B cell (primary cell): ENCODE results near the gene ARL14. TPM values are rescaled to one million over a fixed set of nuclear protein-coding genes. Genes with fewer than 3 reads are reported as not detected.

Source experiments
- ATAC-seq: fragments of 200-7000 bp; cut with Tn5 transposase; one replicate; pipeline ENCODE4 v1.10.0; 2021; ENCODE audit warnings: low read depth, mild to moderate bottlenecking, moderate number of reproducible peaks, moderate library complexity
- CTCF ChIA-PET: fragments of 350-600 bp; sonication (Branson Sonifier 250); formaldehyde crosslinking; loops from one replicate; lab custom pipeline; 2021; ENCODE audit warnings: antibody characterized with exemption, inconsistent platforms; lab: Charles Lee
- POLR2A ChIA-PET: fragments of 350-600 bp; sonication (Branson Sonifier 250); formaldehyde crosslinking; loops from one replicate; lab custom pipeline; 2021; ENCODE audit warnings: antibody characterized with exemption; lab: Charles Lee
- DNase-seq: peaks from one replicate; pipeline ENCODE4 v3.0.0; 2013
- H2AFZ ChIP-seq: 2 replicates; pipeline ENCODE4 v1.6.1; 2012; ENCODE audit warnings: mild to moderate bottlenecking, low read depth, low read length; ENCODE audit not compliant: insufficient read depth, poor library complexity, severe bottlenecking
- H3K27ac ChIP-seq, 2 donors: 1 replicate in 1 of 2; 2 replicates in 1 of 2; pipeline ENCODE4 v1.5.1; 2012 to 2013; ENCODE audit warnings: low read length in 2 of 2, mild to moderate bottlenecking in 2 of 2, moderate library complexity in 1 of 2
- H3K27me3 ChIP-seq, 4 experiments: fragments of 200-600 bp in 1 of 4; sonication (generic) in 1 of 4; replicated peaks in 1 of 4; 1 replicate in 2 of 4; 2 replicates in 2 of 4; pipeline versions ENCODE4 v1.6.1 to v1.7.0; 2013 to 2016; ENCODE audit warnings: low read length in 3 of 4, mild to moderate bottlenecking in 2 of 4, mixed read lengths in 1 of 4, moderate library complexity in 1 of 4; ENCODE audit not compliant: insufficient read depth in 4 of 4, control insufficient read depth in 3 of 4; ENCODE audit errors: control extremely low read depth in 1 of 4
- H3K36me3 ChIP-seq, 2 experiments: replicated peaks in 1 of 2; 1 replicate in 1 of 2; 2 replicates in 1 of 2; pipeline versions ENCODE4 v1.6.1 to v1.7.1; 2013; ENCODE audit warnings: low read length in 1 of 2; ENCODE audit not compliant: insufficient read depth in 2 of 2, control insufficient read depth in 1 of 2; ENCODE audit errors: control extremely low read depth in 1 of 2, extremely low read depth in 1 of 2
- H3K4me1 ChIP-seq, 2 donors: fragments of 200-600 bp in 1 of 2; sonication (generic) in 1 of 2; 1 replicate in 1 of 2; 2 replicates in 1 of 2; pipeline versions ENCODE4 v1.5.1 to v1.6.1; 2013 to 2017; ENCODE audit warnings: low read length in 2 of 2; ENCODE audit not compliant: control insufficient read depth in 2 of 2, insufficient read depth in 2 of 2
- H3K4me2 ChIP-seq: replicated peaks from 2 replicates; pipeline ENCODE3; 2012; ENCODE audit warnings: mild to moderate bottlenecking, low read depth, low read length; ENCODE audit not compliant: poor library complexity, severe bottlenecking
- H3K4me3 ChIP-seq, 5 experiments: fragments of 200-600 bp in 1 of 5; sonication (generic) in 1 of 5; 1 replicate in 3 of 5; 2 replicates in 2 of 5; pipeline versions ENCODE4 v1.5.1 to v1.7.0; 2011 to 2016; ENCODE audit warnings: low read length in 4 of 5, mild to moderate bottlenecking in 4 of 5, low read depth in 2 of 5, control low read depth in 1 of 5, moderate library complexity in 1 of 5; ENCODE audit not compliant: insufficient read depth in 1 of 5; ENCODE audit errors: control extremely low read depth in 1 of 5, extremely low read depth in 1 of 5
- H3K79me2 ChIP-seq: fragments of 200-600 bp; sonication (generic); one replicate; pipeline ENCODE4 v1.6.0; 2016; ENCODE audit warnings: low read length; ENCODE audit not compliant: control insufficient read depth, insufficient read depth
- H3K9ac ChIP-seq: fragments of 200-600 bp; sonication (generic); 2 replicates; pipeline ENCODE4 v1.6.1; 2017; ENCODE audit warnings: mild to moderate bottlenecking, low read length, moderate library complexity
- H3K9me3 ChIP-seq, 3 donors: one replicate each; pipeline versions ENCODE4 v1.6.1 to v1.7.1; 2013; ENCODE audit warnings: low read length in 2 of 3; ENCODE audit not compliant: control insufficient read depth in 2 of 3, insufficient read depth in 1 of 3; ENCODE audit errors: control extremely low read depth in 1 of 3
- H4K20me1 ChIP-seq: 2 replicates; pipeline ENCODE4 v1.6.0; 2012; ENCODE audit warnings: mild to moderate bottlenecking, low read length; ENCODE audit not compliant: insufficient read depth, control insufficient read depth, poor library complexity, severe bottlenecking
- H3K27ac Mint-ChIP-seq: one replicate; pipeline ENCODE4 v1.8.0; 2021; ENCODE audit warnings: mixed read lengths
- H3K27me3 Mint-ChIP-seq: one replicate; pipeline ENCODE4 v1.8.0; 2021; ENCODE audit warnings: mixed read lengths
- H3K4me1 Mint-ChIP-seq: one replicate; pipeline ENCODE4 v1.8.0; 2021; ENCODE audit warnings: mixed read lengths
- H3K4me3 Mint-ChIP-seq: one replicate; pipeline ENCODE4 v1.8.0; 2021; ENCODE audit warnings: mixed read lengths
- H3K9me3 Mint-ChIP-seq: one replicate; pipeline ENCODE4 v1.8.0; 2022; ENCODE audit warnings: mixed read lengths; ENCODE audit not compliant: insufficient read depth
- CTCF ChIP-seq: fragments of 200-600 bp; IDR thresholded peaks from one replicate; pipeline ENCODE4 v1.8.0; 2022; ENCODE audit warnings: antibody characterized with exemption, mild to moderate bottlenecking
- EZH2 ChIP-seq: IDR thresholded peaks from 2 replicates; pipeline ENCODE4 v1.6.1; 2012; ENCODE audit warnings: borderline replicate concordance, low read depth, mild to moderate bottlenecking, moderate library complexity, low read length; ENCODE audit not compliant: insufficient read depth, poor library complexity, severe bottlenecking
- WGBS: methylation state at CpG from one replicate; pipeline ENCODE4 v1.1.5; 2013; ENCODE audit warnings: missing lambda C conversion rate; ENCODE audit not compliant: insufficient coverage; 5-methylcytosine and 5-hydroxymethylcytosine counted together
- intact Hi-C: fragments of 100-400 bp; cut with micrococcal nuclease; formaldehyde crosslinking; loops from one replicate; pipeline ENCODE4 v1.10.0; 2022
- polyA plus RNA-seq: library from polyadenylated mRNA; depleted of rRNA; stranded (reverse); fragments of >200 nt; gene quantifications from 2 replicates; pipeline ENCODE4 v1.2.3, GENCODE V29; 2012
- total RNA-seq, 2 donors: library from RNA; stranded (reverse); fragments of 120-200 nt in 1 of 2; gene quantifications; 1 replicate in 1 of 2; 2 replicates in 1 of 2; pipeline versions ENCODE4 v1.2.3 to v1.2.4, GENCODE V29; 2013 to 2022

ARL14 gene
- total and polyA plus RNA-seq, 2 donors (not counting 1 experiment from before 2014, with no cell fraction given) = 0.43 to 0.89 TPM

GRCh38 chr3:160691962-160692361, 15.0 kb downstream of the ARL14 start:
- no peak for ATAC-seq
- Histone ChIP-seq H3K4me3 (no peak overlapping the region), H3K9ac (no peak overlapping the region), H3K27me3 (no peaks in the 10 kb centered on the region), H2AFZ (no peak overlapping the region), H3K79me2 (no peaks in the 10 kb centered on the region), H3K36me3 (no peaks in the 10 kb centered on the region), H3K4me1 (no peaks in the 10 kb centered on the region), H3K9me3 (no peaks in the 10 kb centered on the region), H3K27ac (no peak overlapping the region), H4K20me1 (no peaks in the 10 kb centered on the region), H3K4me2 (no peak overlapping the region)
- no CpG with 5 or more reads among the region's 4 CpGs for WGBS
- no peak for TF ChIP-seq CTCF
- H3K4me1 Mint-ChIP-seq = no peaks in the 10 kb centered on the region
- ChIA-PET POLR2A (no interaction called here), CTCF (no interaction called here)
- no peak overlapping the region for H3K27ac Mint-ChIP-seq
- H3K9me3 Mint-ChIP-seq = no peaks in the 10 kb centered on the region
- no peaks in the 10 kb centered on the region for H3K27me3 Mint-ChIP-seq
- intact Hi-C loops = no loop called here
- DNase-seq = no peak
- no peak overlapping the region for H3K4me3 Mint-ChIP-seq

GRCh38 chr3:160693191-160693590, 16.2 kb downstream of the ARL14 start:
- ATAC-seq (no peak), DNase-seq (no peak)
- H3K27me3 ChIP-seq = no peaks in the 10 kb centered on the region
- CTCF ChIA-PET = interaction anchor here (1.3 kb wide), 1 partner anchor 40 kb away, joined by 3 read pairs; no protein-coding TSS in a partner anchor
- TF ChIP-seq EZH2 (no peak), CTCF (no peak)
- POLR2A ChIA-PET = no interaction called here
- H3K9ac ChIP-seq = no peak overlapping the region
- H3K27me3 Mint-ChIP-seq = no peaks in the 10 kb centered on the region
- no peak overlapping the region for H3K27ac Mint-ChIP-seq
- no peaks in the 10 kb centered on the region for H3K4me1 ChIP-seq
- H3K4me3 Mint-ChIP-seq = no peak overlapping the region
- no peak overlapping the region for H3K27ac ChIP-seq
- intact Hi-C loops = no loop called here
- H3K9me3 Mint-ChIP-seq = no peaks in the 10 kb centered on the region
- peak overlapping the region; percentile 51 for H2AFZ ChIP-seq
- H3K4me2 ChIP-seq = no peak overlapping the region
- no peaks in the 10 kb centered on the region for H3K36me3 ChIP-seq
- H3K79me2 ChIP-seq = no peaks in the 10 kb centered on the region
- no peaks in the 10 kb centered on the region for H4K20me1 ChIP-seq
- no peaks in the 10 kb centered on the region for H3K4me1 Mint-ChIP-seq
- 80% methylated on average over 2 of the region's 2 CpGs for WGBS
- H3K4me3 ChIP-seq = no peak overlapping the region
- no peaks in the 10 kb centered on the region for H3K9me3 ChIP-seq
